Astrocyte of the spinal cord (primary cell): ENCODE results near the gene CHRNA7.
"Not testable (repeated sequence)": the region's sequence is repeated elsewhere in the genome, so short reads cannot be mapped to it uniquely, and the experiment has no call there.

Experiments
- DNase-seq: peaks from one replicate; pipeline ENCODE4 v3.0.0; 2011; ENCODE audit warnings: low read depth, low spot score
- H3K4me3 ChIP-seq: 2 replicates; pipeline ENCODE4 v1.5.1; 2011; ENCODE audit warnings: low read depth, mild to moderate bottlenecking, low read length, moderate library complexity
- in situ Hi-C: cut with HindIII; loops from 2 replicates; pipeline ENCODE4 v1.10.0; 2017; ENCODE audit warnings: low sequenced_read_pairs
- TF ChIP-seq, protein P1 (sequence below): IDR thresholded peaks from 2 replicates; pipeline ENCODE4 v1.5.1; 2012; ENCODE audit warnings: low read depth, mild to moderate bottlenecking, low read length, inconsistent platforms

The CHRNA7 gene

GRCh38 chr15:32134842-32135241 is 104.5 kb downstream of the CHRNA7 start:
- in situ Hi-C loops, result no loop called here
- DNase-seq, result no peak

GRCh38 chr15:32135335-32135734 is 105.0 kb downstream of the CHRNA7 start:
- no peak for DNase-seq
- TF ChIP-seq, protein P1, sequence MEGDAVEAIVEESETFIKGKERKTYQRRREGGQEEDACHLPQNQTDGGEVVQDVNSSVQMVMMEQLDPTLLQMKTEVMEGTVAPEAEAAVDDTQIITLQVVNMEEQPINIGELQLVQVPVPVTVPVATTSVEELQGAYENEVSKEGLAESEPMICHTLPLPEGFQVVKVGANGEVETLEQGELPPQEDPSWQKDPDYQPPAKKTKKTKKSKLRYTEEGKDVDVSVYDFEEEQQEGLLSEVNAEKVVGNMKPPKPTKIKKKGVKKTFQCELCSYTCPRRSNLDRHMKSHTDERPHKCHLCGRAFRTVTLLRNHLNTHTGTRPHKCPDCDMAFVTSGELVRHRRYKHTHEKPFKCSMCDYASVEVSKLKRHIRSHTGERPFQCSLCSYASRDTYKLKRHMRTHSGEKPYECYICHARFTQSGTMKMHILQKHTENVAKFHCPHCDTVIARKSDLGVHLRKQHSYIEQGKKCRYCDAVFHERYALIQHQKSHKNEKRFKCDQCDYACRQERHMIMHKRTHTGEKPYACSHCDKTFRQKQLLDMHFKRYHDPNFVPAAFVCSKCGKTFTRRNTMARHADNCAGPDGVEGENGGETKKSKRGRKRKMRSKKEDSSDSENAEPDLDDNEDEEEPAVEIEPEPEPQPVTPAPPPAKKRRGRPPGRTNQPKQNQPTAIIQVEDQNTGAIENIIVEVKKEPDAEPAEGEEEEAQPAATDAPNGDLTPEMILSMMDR, result no peak
- H3K4me3 ChIP-seq, result no peak overlapping the region
- in situ Hi-C loops, result no loop called here

More at GRCh38 chr15:32134842-32135241, 104.5 kb downstream of the CHRNA7 start:
- no peak overlapping the region for H3K4me3 ChIP-seq
- TF ChIP-seq, protein P1, result no peak

DNA sequence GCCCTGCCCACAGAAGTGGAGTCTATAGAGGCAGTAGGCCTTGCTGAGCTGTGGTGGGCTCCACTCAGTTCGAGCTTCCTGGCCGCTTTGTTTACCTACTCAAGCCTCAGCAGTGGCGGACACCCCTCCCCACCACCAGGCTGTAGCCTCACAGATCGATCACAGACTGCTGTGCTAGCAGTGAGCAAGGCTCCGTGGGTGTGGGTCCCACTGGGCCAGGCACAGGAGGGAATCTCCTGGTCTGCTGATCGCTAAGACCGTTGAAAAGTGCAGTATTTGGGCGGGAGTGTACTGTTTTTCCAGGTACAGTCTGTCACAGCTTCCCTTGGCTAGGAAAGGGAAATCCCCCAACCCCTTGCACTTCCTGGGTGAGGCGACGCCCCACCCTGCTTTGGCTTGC is 115.2 kb downstream of the CHRNA7 start:
- H3K4me3 ChIP-seq, DNase-seq, in situ Hi-C loops: not testable (repeated sequence)

GRCh38 chr15:32148833-32149555 is 118.7 kb downstream of the CHRNA7 start:
- no peak for DNase-seq
- in situ Hi-C loops, result no loop called here
- TF ChIP-seq, protein P1, result no peak
- no peak overlapping the region for H3K4me3 ChIP-seq

DNA sequence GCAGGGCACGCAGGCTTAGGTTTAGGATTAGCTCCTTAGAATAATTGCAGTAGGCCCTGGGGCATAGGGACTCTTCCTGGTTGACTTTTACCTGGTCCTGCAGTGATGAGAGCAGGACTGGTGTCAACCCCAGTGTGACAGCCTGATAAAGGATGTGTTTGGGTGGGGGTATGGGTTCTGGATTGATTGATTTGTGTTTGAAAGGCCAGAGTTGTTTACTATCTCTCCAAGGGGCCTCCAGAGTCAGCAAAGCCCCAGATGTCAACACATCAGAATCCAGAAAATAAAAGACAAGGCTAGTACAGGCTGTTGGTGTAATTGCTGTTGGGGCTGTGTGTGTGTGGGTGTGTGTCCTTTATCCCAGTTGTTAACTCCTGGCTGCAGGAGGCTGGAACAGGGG is 122.3 kb downstream of the CHRNA7 start:
- no peak overlapping the region for H3K4me3 ChIP-seq
- TF ChIP-seq, protein P1, result no peak
- no peak for DNase-seq
- in situ Hi-C loops, result no loop called here

DNA sequence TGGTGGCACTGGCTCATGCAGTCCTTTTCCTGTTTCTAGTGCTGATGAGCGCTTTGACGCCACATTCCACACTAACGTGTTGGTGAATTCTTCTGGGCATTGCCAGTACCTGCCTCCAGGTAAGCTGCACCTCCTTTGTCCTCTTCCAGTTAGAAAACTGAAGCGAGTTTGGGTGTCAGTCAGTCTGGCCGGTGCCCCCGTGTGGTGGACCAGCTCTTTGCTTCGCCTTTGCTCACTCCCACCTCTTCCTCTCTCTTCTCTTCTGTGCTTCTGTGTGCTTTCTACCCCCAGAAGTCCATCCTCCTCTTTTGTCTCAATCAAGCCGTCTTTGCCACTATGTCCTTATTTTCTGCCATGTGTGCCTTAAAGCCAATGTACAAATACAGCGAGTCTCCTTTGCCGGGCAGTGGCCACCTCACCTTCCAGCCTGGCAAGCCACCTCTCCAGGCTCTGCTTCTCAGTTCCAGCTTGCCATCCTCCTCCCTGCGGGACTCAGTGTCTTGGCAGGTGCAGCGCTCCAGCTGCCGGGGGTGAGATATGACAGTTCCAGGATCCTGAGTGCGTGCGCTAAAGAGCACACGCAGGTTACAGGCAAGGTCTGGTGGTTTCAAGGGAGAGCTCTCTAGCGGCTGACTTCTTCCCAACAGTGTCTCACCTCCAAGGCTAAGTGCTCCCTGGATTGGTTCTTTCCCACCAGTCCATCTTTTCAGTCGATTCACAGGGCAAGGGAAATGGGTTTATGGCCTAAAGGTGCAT is 123.7 kb downstream of the CHRNA7 start:
- DNase-seq, in situ Hi-C loops, H3K4me3 ChIP-seq: not testable (repeated sequence)

DNA sequence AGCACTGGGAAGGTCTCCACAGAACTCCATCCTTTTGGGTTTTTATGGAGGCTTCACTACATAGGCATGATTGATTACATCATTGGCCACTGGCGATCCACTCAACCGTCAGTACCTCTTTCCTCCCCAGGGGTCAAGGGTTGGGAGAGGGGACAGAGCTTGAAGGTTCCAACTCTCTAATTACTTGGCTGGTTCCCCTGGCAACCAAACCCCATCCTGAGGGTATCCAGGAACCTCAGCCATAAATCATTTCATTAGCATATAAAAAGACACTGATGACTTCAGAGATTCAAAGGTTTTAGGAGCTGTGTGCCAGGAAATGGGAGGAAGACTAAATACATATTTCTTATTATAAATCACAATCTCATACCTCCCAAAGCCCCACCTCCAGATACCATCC is 131.8 kb downstream of the CHRNA7 start:
- H3K4me3 ChIP-seq, DNase-seq, in situ Hi-C loops: not testable (repeated sequence)

DNA sequence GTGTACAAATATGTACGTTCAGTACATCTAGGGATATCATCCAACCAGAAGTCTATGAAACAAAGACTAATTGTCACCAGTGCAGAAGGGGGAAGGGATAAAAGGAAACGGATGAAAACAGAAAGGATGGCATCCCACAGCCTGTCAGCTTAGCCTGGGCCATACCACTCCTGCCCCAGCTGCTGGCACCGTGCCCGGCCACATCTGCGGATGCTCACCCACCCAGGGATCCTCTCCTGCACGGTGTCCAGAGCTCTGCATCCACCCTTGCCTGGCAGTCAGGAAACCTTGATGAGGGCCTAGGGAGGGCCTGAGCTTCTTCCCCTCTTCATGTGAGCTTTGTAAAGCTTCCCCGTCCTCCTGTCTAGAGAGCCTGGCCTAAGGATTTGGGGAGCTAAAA is 133.8 kb downstream of the CHRNA7 start:
- H3K4me3 ChIP-seq, in situ Hi-C loops, DNase-seq: not testable (repeated sequence)

- in situ Hi-C loops, DNase-seq, H3K4me3 ChIP-seq: not testable (repeated sequence)
Observed at GRCh38 chr15:32164747-32165146, 134.4 kb downstream of the CHRNA7 start.

GRCh38 chr15:32165775-32166174 is 135.5 kb downstream of the CHRNA7 start:
- H3K4me3 ChIP-seq, in situ Hi-C loops, DNase-seq: not testable (repeated sequence)

DNA sequence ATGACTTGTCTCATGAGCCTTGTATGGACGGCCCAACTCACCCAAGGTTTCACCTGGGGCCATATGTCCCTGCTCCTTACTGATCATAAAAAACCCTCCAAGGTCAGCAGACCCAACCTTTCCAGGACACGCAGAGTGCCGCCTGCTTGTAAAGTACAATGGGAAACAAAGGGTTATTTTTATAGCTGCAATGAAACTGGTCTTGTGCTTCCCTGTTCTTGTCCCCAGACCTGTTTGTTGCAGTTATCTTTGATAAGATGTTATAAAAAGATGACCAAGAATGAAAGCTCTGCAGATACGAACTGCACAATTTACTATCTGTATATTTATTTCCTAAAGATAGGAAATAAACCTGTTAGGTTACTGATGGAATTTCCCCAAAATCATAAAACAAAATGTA is 136.0 kb downstream of the CHRNA7 start:
- in situ Hi-C loops, H3K4me3 ChIP-seq, DNase-seq: not testable (repeated sequence)

- in situ Hi-C loops, H3K4me3 ChIP-seq, DNase-seq: not testable (repeated sequence)
Observed at GRCh38 chr15:32167913-32168312, 137.6 kb downstream of the CHRNA7 start.

DNA sequence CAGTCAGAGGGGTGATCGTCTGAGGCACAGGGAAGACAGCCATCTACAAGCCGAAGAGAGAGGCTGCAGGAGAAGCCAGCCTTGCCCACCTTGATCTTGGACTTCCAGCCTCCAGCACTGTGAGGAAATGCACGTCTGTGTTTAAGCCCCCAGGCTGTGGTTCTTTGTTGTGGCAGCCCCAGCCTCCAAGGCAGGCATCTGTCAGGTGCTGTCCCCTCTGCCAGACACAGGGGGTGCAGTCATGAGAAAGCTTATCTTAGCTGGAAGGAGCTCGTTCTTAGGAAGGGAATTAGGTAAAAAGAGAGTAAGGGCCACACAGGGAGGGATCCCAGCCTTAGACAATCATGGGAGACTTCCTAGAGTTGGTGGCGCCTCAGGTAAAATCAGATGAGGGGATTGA is 150.3 kb downstream of the CHRNA7 start:
- H3K4me3 ChIP-seq, DNase-seq, in situ Hi-C loops: not testable (repeated sequence)
